Measurements from ENCODE around the gene POLR3GL. TPM values are rescaled to one million over a fixed set of nuclear protein-coding genes. Genes with fewer than 3 reads are reported as not detected.

The POLR3GL gene
- total and polyA plus RNA-seq, 2 donors (not counting 1 experiment from before 2014, with no cell fraction given) = 23.3 to 23.8 TPM

- no peaks in the 10 kb centered on the region for H4K20me1 ChIP-seq (ENCODE audit: control insufficient read depth, extremely low read depth, insufficient read depth, low read length)
- no peak for TF ChIP-seq CTCF (conservative IDR thresholded peaks at IDR 0.05 in 1 of 2, IDR thresholded peaks at IDR 0.05 in 1 of 2; ENCODE audit: low read depth in 1 of 2, low read length in 2 of 2)
- no peak for TF ChIP-seq EZH2 (IDR thresholded peaks at IDR 0.05; ENCODE audit: low read length, missing control alignments)
- no peak overlapping the region for H3K4me2 ChIP-seq (ENCODE audit: extremely low read depth, insufficient read depth, low read length)
- no peak overlapping the region for H3K27ac ChIP-seq (ENCODE audit: insufficient read depth, low read length)
- no peak overlapping the region for H2AFZ ChIP-seq (ENCODE audit: low read length)
- no peaks in the 10 kb centered on the region for H3K27me3 ChIP-seq (ENCODE audit: control insufficient read depth, insufficient read depth, low read length)
- no peak overlapping the region for H3K4me3 ChIP-seq (replicated peaks in 1 of 4; ENCODE audit: control extremely low read depth in 1 of 4, insufficient read depth in 1 of 4, low read depth in 3 of 4, low read length in 4 of 4)
- no peaks in the 10 kb centered on the region for H3K79me2 ChIP-seq (ENCODE audit: control insufficient read depth, insufficient read depth, low read length)
- no peak for DNase-seq (ENCODE audit: low read depth in 2 of 2)
- H3K9ac ChIP-seq (ENCODE audit: insufficient read depth, low read length) = no peak overlapping the region
- H3K36me3 ChIP-seq (ENCODE audit: control insufficient read depth, insufficient read depth, low read length) = peaks cover 5% of the 10 kb centered on the region
- no peaks in the 10 kb centered on the region for H3K4me1 ChIP-seq (ENCODE audit: control insufficient read depth, extremely low read depth, insufficient read depth, low read length)
- H3K9me3 ChIP-seq (ENCODE audit: control insufficient read depth, insufficient read depth, low read depth, low read length) = no peaks in the 10 kb centered on the region
Observed at GRCh38 chr1:145936247-145936646, 28.2 kb upstream of the POLR3GL start.

- Histone ChIP-seq H3K9me3 (ENCODE audit: control insufficient read depth, insufficient read depth, low read depth, low read length) (no peaks in the 10 kb centered on the region), H3K4me1 (ENCODE audit: control insufficient read depth, extremely low read depth, insufficient read depth, low read length) (no peaks in the 10 kb centered on the region), H3K27ac (ENCODE audit: insufficient read depth, low read length) (no peak overlapping the region), H2AFZ (ENCODE audit: low read length) (no peak overlapping the region), H3K4me3 (replicated peaks in 1 of 4; ENCODE audit: control extremely low read depth in 1 of 4, insufficient read depth in 1 of 4, low read depth in 3 of 4, low read length in 4 of 4) (no peak overlapping the region), H3K27me3 (ENCODE audit: control insufficient read depth, insufficient read depth, low read length) (no peaks in the 10 kb centered on the region), H3K9ac (ENCODE audit: insufficient read depth, low read length) (no peak overlapping the region), H3K4me2 (ENCODE audit: extremely low read depth, insufficient read depth, low read length) (no peak overlapping the region), H3K79me2 (ENCODE audit: control insufficient read depth, insufficient read depth, low read length) (no peaks in the 10 kb centered on the region), H4K20me1 (ENCODE audit: control insufficient read depth, extremely low read depth, insufficient read depth, low read length) (no peaks in the 10 kb centered on the region), H3K36me3 (ENCODE audit: control insufficient read depth, insufficient read depth, low read length) (peaks cover 5% of the 10 kb centered on the region)
- no peak for DNase-seq (ENCODE audit: low read depth in 2 of 2)
- TF ChIP-seq CTCF (conservative IDR thresholded peaks at IDR 0.05 in 1 of 2, IDR thresholded peaks at IDR 0.05 in 1 of 2; ENCODE audit: low read depth in 1 of 2, low read length in 2 of 2) (no peak), EZH2 (IDR thresholded peaks at IDR 0.05; ENCODE audit: low read length, missing control alignments) (no peak)
Observed at GRCh38 chr1:145937436-145937835, 27.1 kb upstream of the POLR3GL start.

GRCh38 chr1:145942405-145942804 lies 22.1 kb upstream of the POLR3GL start:
- no peak overlapping the region for H3K4me2 ChIP-seq (ENCODE audit: extremely low read depth, insufficient read depth, low read length)
- H3K9me3 ChIP-seq (ENCODE audit: control insufficient read depth, insufficient read depth, low read depth, low read length) = no peaks in the 10 kb centered on the region
- no peaks in the 10 kb centered on the region for H3K27me3 ChIP-seq (ENCODE audit: control insufficient read depth, insufficient read depth, low read length)
- no peak overlapping the region for H2AFZ ChIP-seq (ENCODE audit: low read length)
- no peaks in the 10 kb centered on the region for H4K20me1 ChIP-seq (ENCODE audit: control insufficient read depth, extremely low read depth, insufficient read depth, low read length)
- H3K79me2 ChIP-seq (ENCODE audit: control insufficient read depth, insufficient read depth, low read length) = no peaks in the 10 kb centered on the region
- no peak overlapping the region for H3K9ac ChIP-seq (ENCODE audit: insufficient read depth, low read length)
- DNase-seq (ENCODE audit: low read depth in 2 of 2) = no peak
- no peaks in the 10 kb centered on the region for H3K4me1 ChIP-seq (ENCODE audit: control insufficient read depth, extremely low read depth, insufficient read depth, low read length)
- H3K36me3 ChIP-seq (ENCODE audit: control insufficient read depth, insufficient read depth, low read length) = no peaks in the 10 kb centered on the region
- TF ChIP-seq EZH2 (IDR thresholded peaks at IDR 0.05; ENCODE audit: low read length, missing control alignments) (no peak), CTCF (conservative IDR thresholded peaks at IDR 0.05 in 1 of 2, IDR thresholded peaks at IDR 0.05 in 1 of 2; ENCODE audit: low read depth in 1 of 2, low read length in 2 of 2) (no peak)
- no peak overlapping the region for H3K27ac ChIP-seq (ENCODE audit: insufficient read depth, low read length)
- H3K4me3 ChIP-seq (replicated peaks in 1 of 4; ENCODE audit: control extremely low read depth in 1 of 4, insufficient read depth in 1 of 4, low read depth in 3 of 4, low read length in 4 of 4) = no peak overlapping the region
